HG03354 (cell line): ENCODE measurements around the gene TTLL10.

Experiments
- ATAC-seq: cut with Tn5 transposase; IDR thresholded peaks from one replicate; pipeline ENCODE4 v1.9.1; 2021; ENCODE audit warnings: mild to moderate bottlenecking; ENCODE audit not compliant: unreplicated experiment, poor library complexity, severe bottlenecking

TTLL10 gene

DNA sequence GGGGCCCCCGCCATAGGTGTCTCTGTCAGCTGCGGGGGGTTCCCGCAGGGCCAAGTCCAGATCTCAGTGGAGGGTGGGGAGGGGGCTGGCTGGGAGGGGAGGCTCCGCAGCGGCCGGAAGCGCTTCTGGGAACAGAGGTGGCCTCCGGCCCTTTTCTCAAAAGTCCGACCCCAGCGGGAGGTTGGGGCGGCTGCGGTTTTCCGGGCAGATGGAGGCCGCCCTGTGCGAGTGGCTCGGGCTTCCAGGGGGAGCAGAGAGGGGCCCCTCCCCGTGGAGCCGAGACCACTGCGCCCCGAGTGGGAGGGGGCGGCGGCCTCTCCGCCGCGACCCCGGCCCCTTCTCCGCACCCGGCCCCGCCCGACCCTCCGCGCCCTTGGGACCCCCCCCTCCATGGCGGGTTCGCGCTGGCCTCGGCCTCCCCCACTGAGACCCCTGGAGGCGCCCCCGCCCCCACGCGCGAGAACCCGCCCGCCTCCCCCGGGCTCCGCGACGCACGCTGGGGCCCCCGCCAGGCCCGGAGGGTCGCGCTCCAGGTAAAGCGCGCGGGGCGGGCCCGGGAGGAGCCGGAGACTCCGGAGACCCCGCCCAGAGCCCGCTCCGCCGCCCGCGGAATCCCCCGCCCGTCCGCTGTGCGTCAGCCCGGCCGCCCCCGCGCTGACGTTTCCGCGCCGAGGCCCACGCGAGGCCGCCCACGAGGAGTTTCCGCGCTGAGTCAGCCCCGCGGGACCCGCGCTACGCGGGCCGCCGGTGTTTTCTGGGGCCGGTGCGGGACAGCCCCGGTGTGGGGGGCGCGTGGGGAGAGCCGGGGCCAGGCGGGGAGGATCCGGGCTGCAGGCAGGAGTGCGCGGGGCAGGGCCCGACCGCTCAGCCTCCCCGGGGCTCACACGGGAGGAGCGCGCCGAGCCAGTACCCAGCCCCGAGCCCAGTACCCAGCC, 27.5 kb downstream of the TTLL10 start:
- no peak for ATAC-seq

DNA sequence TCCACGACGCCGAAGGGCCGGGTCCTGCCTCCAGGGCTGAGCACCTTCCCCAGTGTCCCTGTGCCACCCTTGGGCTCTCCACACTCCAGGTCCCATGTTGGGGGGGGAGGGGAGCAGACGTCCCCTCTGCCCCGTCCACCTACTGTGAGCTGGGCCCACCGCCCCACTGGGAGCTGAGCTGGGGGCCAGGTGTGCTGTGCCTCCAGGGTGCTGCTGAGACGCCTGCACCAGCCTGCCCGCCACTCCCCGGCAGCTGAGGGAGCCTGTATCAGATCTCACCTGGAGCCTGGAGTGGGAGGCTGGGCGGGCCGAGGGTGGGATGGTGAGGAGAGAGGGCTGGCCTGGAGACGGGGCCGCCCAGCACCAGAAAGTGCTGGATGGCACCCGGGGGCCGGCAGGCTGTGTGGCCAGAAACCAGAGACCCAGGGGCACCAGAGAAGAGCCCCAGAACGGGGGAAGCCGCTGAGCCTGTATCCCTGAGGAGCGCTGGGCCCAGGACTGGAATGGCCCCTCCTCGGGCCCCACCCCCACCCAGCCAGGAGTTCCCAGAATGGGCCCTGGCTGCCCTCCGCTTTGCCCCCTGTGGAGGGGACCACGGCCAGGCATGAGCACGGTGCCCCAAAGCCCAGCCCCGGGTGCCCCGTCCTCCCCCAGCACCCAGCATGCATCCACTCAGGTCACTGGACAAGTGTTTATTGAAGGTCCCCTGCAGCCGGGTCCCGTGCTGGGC, 29.3 kb downstream of the TTLL10 start:
- no peak for ATAC-seq

DNA sequence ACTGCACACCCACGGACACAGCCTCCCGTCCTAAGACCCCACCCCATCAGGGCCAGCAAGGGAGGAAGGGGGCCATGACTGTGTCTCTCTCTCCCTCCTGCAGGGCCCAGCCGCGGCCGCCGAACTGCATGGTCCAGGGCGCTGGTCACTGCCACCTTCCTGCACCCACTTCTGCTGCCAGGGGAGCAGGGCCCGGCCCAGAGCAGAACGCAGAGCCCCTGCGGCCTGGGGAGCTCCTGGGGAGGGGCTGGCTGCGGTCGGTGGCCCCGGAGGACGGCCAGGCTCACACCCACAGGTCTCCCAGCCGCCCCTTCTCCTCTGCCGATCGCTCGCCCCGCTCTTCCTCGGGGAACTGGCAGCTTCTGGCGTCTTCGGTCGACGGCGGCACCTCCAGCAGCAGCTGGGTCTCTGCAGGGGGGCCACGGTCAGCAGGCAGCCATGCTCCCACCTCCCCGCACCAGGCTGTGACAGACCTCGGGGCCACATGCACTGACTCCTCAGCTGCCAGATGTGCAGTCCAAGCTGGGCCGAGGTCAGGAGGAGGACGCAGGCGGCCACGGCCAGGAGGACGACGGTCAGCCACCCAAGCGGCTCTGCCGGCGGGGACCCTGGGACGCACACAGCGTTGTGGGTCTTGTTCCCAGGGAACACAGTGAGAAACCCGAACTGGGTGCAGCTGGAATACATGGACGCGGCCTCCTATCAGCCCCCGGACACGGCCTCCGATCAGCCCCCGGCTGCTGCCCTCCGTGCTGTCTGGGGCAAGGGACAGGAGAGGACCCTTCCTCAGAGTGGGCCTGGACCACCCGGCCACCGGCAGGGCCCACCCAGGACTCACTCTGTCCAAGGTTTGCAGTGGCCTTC, 30.1 kb downstream of the TTLL10 start:
- no peak for ATAC-seq

DNA sequence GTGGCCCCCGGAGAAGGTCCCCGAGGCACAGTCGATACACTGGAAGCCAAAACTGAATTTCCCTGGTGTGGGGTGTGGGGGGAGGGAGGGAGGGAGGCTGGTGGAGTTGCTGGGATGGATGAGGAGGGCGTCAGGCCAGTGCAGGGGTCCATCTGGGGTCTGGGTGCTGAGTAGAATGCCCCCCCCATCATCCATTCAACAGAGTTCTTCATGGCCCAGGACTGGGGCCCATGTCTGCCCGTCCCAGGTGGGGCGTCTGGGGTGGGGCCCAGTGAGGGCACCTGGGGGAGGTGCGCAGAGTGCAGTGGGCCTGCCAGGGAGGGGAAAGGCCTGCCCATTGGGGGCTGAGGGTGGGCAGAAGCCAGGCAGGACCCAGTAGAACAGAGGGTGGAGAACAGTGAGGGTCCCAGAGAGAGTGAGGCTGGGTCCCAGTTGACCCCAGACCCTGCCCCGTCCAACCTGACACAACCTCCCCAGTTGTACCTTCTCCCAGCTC, 30.8 kb downstream of the TTLL10 start:
- ATAC-seq = no peak

DNA sequence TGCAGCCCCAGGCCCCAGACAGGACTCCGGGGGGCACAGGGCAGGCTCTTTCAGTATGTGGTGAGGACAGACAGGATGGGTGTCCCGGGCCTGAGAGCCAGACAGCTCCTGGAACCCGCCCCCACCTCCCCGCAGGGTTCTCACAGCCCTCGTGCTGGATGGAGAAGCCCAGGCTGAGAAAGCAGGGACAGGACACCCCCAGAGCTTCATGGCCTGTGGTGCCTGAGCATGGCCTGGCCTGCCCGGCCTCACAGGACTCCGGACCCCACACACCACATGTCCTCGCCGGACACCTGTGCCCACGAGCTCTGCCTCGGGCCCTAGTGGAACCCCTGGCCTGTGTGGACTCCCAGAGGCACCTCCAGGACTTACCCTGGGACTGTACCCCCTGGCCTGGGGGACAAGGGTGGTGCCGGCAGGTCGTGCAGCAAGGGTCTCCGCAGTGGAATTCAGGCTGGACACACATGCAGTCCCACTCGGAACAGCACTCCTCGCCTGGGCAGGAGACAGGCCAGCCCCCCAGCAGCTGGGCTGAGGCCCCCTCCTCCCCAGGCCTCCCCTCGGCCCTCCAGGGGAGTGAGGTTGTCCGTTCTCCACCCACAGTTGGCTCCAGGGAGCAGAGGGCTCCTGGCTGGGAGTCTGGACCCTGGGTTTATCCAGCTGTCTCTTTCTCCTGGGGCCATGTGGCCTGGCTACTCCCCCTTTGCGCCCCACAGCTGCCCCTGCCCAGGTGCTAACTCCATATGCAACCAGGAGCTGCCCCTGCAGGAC, 31.5 kb downstream of the TTLL10 start:
- no peak for ATAC-seq

DNA sequence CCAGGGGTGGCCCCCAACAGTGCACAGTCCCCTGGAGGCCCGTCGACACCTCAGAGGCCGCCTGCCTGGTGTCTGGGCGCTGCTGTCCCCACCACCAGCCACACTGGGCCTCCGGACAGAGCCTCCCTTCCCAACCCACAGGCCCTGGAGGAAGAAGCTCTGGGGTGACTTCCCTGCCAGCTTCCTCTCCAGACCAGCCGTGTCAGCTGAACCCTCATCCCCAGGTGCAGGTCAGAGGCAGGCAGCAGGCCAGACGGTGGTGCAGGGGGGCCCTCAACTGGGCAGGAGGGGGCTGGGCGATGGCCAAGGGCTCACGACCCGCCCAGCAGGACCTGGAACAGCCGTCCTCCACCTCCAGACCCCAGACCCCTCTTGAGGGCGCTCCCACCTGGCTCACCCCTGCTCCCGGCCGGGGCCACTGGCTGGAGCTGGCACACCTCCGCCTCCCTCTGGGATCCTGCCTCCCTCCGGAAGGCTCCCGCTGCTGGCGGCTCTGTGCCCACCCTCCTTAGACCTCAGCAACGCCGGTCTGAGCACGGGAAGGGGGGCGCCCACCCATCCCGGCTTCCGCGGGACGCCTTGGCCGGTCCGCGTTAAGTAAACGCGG, 32.2 kb downstream of the TTLL10 start:
- no peak for ATAC-seq

DNA sequence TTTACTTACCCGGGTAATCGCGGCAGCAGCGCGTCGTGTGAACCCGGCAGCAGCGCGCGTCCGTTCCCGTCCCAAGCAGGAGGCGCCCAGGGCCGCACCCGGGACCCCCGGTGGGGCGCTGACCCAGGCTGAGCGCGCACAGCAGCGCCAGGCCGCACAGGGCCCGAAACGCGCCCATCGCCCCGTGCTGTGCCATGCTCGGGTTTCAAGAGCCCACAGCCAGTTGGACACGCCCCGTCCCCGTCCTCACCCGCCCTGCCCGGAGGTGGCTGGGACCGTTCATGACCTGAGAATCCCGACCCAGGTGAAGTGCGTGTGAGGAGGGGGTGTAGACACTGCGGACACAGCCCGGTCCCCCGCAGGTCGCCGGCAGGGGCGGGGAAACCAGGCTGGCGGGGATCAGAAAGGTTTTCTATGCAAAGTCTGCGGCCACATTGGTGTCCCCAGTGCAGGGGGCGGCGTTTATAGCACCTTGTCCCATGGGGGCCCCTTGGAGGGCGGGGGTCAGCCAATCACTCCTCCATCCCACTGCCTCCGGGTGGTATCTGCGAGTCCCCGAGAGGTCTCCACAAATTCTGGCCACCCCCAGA, 32.8 kb downstream of the TTLL10 start, which contains the start of gene TNFRSF18:
Gene TNFRSF18 (minus strand): TSS at position 217 of the 590 bp plus-strand sequence. CDS start 21 bp downstream, at position 196.
- ATAC-seq = peak; percentile 45

- ATAC-seq = no peak
Measured at GRCh38 chr1:1206966-1207531, 33.4 kb downstream of the TTLL10 start.

DNA sequence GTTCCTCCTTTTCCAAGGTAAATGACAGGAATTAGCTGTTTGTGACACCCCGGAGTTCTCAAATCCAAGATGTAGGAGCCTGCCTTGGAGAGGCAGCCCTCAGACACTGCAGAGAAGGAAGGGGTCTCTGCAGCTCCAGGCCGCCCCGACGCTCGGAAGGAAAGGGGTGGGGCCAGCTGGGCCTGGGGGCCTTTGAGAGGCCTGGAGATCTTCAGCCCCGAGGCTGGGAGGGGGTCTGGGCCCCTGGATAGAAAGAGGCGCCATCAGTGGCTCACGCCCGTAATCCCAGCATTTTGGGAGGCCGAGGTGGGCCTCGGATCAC, 33.9 kb downstream of the TTLL10 start:
- no peak for ATAC-seq

DNA sequence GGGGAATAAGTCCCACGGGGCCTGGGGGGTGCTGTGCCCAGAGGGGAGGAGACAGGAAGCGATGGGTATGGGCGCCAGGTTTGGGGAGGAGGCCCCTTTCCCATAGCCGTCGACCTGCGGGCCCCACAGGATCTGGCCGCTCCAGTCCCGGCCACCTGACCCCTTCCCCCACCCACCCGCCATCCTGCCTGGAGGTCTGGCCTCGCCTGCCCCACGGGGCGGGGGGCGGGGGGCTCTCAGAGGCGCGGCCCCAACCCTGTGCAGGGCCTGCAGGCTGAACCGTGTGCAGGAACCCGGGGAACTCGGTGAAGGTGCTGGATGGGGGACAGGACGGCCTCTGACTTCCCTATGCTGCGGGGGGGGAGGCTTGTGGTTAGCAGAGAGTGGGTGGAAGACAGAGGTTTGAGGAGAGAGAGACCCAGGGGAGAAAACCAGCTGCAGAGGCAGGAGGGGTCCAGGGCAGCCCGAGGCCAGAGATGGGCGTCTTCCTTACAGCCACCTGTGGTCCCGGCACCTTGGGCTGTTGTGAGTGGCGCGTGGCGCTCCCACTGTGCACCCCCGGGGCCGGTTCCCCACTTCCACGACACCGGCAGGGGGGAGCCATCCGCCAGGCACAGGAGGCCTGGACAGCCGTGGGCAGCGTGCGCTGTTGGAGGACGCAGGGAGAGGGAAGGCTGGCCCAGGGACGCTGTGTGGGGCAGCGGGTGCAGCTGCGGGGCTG, 35.2 kb downstream of the TTLL10 start:
- ATAC-seq = no peak

DNA sequence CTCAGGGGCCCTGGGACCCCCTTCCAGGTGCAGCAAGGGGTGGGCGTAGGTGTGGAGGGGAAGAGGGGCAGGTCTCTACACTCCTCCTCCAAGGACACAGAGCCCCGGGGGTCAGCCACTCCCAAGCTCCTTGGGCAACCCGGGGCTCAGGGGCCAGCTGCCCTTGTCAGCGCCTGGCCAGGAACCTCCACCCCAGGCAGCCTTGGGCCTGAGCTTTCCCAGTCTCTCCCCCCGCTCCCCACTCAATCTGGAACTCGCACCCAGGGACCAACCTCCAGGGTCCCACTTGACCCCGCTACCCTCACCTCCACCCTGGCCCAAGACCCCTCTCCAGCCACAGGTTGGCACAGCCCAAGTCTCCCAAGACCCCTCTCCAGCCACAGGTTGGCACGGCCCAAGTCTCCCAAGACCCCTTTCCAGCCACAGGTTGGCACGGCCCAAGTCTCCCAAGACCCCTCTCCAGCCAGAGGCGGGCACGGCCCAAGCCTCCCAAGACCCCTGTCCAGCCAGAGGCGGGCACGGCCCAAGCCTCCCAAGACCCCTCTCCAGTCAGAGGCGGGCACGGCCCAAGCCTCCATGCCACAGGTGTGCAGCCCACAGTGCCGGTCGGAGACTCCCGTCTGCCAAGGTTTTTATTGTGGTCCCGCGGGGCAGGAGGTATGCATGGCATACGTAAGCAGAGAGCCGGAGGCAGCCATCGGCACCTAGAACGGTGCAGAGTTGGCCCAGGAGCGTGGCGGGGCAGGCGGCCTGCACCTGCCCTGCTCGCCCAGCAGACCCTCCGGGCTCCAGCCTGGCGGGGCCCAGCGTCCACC, 37.3 kb downstream of the TTLL10 start:
- no peak for ATAC-seq

- ATAC-seq = no peak
Measured at GRCh38 chr1:1211541-1212441, 38.1 kb downstream of the TTLL10 start.

DNA sequence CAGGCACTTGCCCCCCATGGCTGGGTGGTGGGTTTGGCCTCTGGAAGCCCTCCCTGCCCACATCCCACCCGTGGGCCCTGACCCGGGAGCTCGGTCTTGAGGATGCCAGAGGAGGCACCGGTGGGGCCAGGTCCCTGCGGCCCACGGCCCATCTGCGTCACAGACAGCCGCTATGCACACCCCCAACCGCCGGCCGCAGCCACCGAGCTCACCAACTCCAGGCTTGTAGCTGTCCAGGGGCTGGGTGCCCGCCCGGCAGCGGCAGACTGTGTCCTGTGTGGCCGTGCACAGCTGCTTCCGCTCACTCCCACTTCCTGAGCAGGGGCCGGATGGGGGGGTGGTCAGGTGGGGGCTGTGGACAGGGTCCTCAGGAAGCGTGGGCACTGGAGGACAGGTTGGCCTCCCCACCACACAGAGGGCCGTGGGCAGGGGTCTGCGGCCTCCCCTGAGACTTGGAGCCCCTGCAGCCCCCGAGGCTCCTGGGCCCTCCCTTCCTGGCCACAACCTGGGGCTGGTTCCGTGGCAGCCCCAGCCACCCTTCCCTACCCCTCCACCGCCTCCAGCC, 39.2 kb downstream of the TTLL10 start:
- no peak for ATAC-seq

DNA sequence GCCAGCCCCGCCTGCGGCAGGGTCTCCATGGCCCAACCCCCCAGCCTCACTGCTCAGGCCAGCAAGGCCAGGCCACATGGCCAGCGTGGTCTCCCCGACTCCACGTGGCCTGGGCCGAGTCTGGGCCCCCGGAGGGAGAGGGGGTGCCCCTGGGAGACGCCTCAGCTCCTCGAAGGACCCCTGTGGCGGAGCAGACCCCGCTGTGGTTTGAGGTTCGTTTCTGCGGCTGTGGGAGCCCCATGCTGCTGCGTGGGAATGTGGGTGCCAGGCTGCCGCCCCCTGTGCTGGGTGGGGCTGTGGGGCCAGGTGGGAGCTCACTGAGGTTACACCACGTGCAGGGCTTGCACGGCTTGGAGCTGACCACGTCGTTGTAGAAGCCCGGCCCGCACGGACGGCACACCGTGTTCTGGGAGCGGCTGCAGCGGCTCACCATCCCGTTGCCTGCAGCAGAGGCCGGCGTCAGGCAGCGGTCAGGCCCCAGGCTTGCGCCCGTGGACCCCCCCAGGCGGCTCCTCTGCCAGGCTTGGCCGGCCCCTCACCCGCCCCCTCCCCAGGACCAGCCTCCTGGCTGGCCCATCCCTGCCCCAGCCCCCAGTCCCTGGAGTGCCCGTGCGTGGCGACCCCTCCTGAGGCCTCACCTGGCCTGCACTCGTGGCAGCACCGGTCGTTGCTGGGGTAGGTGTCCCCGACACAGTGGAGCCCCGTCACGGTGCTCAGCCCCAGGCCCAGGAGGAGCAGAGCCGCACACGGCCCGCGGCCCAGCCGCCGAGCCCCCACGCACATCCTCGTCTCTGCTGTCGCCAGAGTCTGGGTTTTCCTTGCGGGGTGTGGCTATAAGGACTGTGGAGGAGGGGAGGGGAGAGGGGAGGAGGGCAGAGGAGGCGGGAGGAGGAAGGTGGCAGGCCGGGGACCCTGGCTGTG, 39.9 kb downstream of the TTLL10 start, which contains the start of gene TNFRSF4:
Gene TNFRSF4 (minus strand): TSS at position 809 of the 921 bp plus-strand sequence. CDS start 26 bp downstream, at position 783.
- no peak for ATAC-seq
